GM21381 (cell line): ENCODE measurements around the gene CABP5.

ENCODE experiments used
- ATAC-seq: cut with Tn5 transposase; IDR thresholded peaks from one replicate; pipeline ENCODE4 v1.9.1; 2021; ENCODE audit warnings: mild to moderate bottlenecking, moderate library complexity; ENCODE audit not compliant: unreplicated experiment

The CABP5 gene

GRCh38 chr19:48033604-48034003 is 10.3 kb downstream of the CABP5 start:
- no peak for ATAC-seq

- no peak for ATAC-seq
Measured at GRCh38 chr19:48030073-48030472, 13.8 kb downstream of the CABP5 start.

GRCh38 chr19:48029431-48029830 is 14.4 kb downstream of the CABP5 start:
- ATAC-seq: no peak

GRCh38 chr19:48025480-48025879 is 18.4 kb downstream of the CABP5 start:
- no peak for ATAC-seq

- ATAC-seq: no peak
Measured at GRCh38 chr19:48023518-48023917, 20.4 kb downstream of the CABP5 start.

- ATAC-seq: no peak
Measured at GRCh38 chr19:48023011-48023410, 20.9 kb downstream of the CABP5 start.

- ATAC-seq: no peak
Measured at GRCh38 chr19:48020686-48021085, 23.2 kb downstream of the CABP5 start.

GRCh38 chr19:48010932-48011758 is 32.7 kb downstream of the CABP5 start:
- ATAC-seq: no peak

- ATAC-seq: no peak
Measured at GRCh38 chr19:48006762-48007161, 37.1 kb downstream of the CABP5 start.

- ATAC-seq: no peak
Measured at GRCh38 chr19:48004236-48004635, 39.6 kb downstream of the CABP5 start.

GRCh38 chr19:48000846-48001245 is 43.0 kb downstream of the CABP5 start:
- ATAC-seq: no peak

GRCh38 chr19:47998800-47999199 is 45.1 kb downstream of the CABP5 start:
- ATAC-seq: no peak

- ATAC-seq: no peak
Measured at GRCh38 chr19:47996230-47996727, 47.6 kb downstream of the CABP5 start.

GRCh38 chr19:47994209-47994802 is 49.6 kb downstream of the CABP5 start, which contains the start of gene ELSPBP1:
Gene ELSPBP1 (plus strand): TSS chr19:47994632. CDS start chr19:48008668, 14,036 bp downstream.
- no peak for ATAC-seq

GRCh38 chr19:47992070-47992469 is 51.8 kb downstream of the CABP5 start, which contains the start of gene BSPH1:
Gene BSPH1 (minus strand): TSS chr19:47992170. CDS start chr19:47992081, 89 bp downstream.
- no peak for ATAC-seq

GRCh38 chr19:47991191-47991808 is 52.6 kb downstream of the CABP5 start:
- no peak for ATAC-seq
